ENCODE results near the gene FTO.
A peak's percentile ranks its signal among the peaks of the same experiment; 100 is the strongest.

Gene FTO

GRCh38 chr16:53712065-53712464 lies 8.1 kb downstream of the FTO start:
- no peak for DNase-seq

- no peak for DNase-seq
Measured at GRCh38 chr16:53713403-53714204, 9.6 kb downstream of the FTO start.

DNA sequence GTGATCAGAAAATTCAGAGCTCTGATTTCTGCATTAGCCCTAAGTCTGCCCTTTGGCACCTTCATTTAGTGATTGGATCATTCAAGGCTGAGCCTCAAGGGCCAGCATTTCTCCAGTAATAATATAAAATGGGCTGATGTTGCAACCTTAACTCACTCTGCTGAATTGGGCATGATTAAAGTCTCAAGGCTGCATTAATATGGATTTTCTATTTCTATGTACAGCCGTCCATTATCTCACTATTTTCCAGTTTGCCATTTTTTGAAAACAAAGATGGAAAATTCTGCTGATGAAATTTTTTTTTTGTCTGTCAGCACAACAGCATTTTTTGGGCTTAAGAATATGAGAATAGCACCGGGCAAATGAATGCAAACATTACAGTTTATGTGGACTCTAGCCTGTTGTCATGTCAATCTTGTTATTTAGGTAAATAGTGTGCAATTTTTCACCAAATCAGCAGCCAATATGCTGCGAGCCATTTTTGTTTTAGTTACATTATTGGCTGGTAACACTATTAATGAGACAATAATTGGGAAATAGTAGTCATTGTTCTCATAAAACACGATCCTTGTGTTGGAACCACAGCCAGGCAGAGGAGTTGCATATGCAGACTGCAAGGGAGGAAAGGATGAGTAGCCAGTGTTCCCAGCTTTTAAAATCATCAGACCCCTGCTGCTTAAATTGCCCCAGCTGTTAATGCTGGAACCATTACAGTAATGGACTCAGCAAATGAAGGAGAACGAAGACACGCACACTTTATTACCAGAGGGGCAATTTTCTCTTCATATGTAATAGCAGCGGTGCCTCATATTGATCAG lies 10.5 kb downstream of the FTO start:
- no peak for DNase-seq

GRCh38 chr16:53715023-53715384 lies 11.0 kb downstream of the FTO start:
- DNase-seq, result no peak

GRCh38 chr16:53717577-53717976 lies 13.6 kb downstream of the FTO start:
- DNase-seq, result no peak

DNA sequence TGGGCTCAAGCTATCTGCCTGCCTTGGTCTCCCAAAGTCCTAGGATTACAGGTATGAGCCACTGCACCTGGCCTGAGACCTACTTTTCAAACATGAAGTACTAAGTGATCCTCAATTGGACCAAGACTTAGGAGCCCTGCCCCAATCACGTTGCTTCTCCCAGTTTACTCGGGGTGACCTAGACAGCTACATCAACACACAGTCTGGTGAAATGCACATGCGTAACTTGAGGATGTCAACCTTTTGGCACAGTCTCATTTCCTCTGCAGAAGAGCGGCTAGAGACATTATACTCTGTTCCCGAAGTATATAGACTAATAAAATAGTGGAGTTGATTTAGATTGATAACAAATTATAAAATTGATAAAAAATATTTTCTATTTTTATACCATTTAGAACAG lies 17.1 kb downstream of the FTO start:
- DNase-seq, result no peak

- DNase-seq, result no peak
Measured at GRCh38 chr16:53726625-53727024, 22.7 kb downstream of the FTO start.

DNA sequence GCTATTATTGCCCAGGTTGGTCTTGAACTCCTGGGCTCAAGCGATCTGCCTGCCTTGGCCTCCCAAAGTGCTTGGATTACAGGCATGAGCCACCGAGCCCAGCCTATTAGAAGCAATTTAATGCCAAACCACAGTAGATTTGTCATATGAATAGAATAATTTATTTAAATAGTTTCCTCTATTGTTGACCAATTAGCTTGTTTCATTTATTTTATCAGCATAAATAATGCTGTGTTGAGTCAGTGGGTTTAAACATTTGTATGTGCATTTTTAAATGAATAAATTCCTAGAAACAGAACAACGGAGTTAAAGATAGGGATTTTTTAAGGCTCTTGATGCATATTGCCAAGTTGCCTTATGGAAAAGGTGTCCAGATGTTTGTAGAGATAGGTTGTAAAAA lies 26.7 kb downstream of the FTO start:
- no peak for DNase-seq

DNA sequence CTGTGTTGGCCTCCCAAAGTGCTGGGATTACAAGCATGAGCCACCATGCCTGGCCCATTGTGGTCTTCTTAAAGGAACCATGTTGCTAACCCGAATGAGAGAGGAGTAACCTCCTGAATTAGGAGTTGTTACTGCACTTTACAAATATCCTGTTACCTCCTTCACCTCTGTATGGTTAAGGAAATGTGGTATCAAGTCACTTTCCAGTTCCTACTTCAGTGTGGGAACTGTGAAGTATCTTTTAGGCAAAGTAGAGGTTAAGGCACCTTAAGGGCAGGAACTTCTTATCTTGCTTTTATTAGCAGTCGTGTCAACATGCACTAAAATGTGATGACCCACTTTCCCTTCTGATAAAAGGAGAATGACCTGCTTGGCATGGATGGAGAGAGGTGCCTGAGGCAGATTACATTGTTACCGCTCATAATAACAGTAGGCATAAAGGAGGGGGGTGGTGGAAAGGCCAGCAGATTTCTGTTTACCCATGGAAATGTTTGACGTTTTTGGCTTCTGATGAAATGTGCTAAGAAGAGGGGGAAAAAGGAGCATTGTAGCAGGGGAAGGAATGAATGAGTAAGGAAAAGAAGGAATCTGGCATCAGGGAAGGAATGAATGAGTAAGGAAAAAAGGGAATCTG lies 28.5 kb downstream of the FTO start:
- no peak for DNase-seq

- DNase-seq, result no peak
Measured at GRCh38 chr16:53734908-53735307, 31.0 kb downstream of the FTO start.

- no peak for DNase-seq
Measured at GRCh38 chr16:53736297-53736696, 32.3 kb downstream of the FTO start.

DNA sequence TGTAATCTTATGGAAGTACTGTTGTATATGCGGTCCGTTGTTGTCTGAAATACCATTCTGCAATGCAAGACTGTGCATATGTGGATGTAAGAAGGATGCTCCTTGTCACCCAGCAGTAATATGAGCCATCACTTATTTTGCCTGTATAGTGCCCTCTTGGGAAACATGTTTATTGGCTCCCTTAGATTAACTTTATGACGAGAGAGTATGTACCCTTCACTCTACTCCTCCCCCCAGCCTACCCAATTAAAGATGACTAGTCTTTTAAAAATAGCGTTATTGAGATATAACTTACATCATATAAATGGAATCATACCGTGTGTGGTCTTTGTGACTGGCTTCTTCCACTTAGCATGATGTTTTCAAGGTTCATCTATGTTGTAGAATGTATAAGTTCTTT lies 33.6 kb downstream of the FTO start:
- no peak for DNase-seq

- DNase-seq, result no peak
Measured at GRCh38 chr16:53740476-53740875, 36.5 kb downstream of the FTO start.

DNA sequence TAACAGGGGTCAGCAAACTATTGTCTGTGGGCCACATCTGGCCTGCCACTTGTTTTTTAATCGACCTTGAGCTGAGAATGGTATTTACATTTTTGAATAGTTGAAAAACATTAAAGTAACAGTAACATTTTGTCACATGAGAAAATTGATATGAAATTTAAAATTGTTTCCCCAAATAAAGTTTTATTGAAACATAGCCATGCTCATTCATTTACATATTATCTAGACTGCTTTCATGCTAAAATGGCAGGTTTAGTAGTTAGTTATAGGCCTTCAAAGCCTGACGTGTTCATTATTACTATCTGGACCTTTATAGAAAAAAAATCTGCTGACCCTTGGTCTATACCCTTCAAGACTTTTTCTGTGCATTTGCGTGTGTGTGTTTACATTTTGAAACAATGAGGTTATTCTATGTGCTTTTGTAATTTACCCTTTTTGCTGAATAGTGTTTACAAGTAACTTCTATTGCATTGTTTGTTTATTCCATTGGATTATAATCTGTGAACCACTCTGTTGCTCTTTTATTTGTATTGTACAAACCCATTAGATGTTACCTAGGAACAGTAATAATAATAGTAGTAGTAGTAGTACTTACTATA lies 37.1 kb downstream of the FTO start:
- no peak for DNase-seq

DNA sequence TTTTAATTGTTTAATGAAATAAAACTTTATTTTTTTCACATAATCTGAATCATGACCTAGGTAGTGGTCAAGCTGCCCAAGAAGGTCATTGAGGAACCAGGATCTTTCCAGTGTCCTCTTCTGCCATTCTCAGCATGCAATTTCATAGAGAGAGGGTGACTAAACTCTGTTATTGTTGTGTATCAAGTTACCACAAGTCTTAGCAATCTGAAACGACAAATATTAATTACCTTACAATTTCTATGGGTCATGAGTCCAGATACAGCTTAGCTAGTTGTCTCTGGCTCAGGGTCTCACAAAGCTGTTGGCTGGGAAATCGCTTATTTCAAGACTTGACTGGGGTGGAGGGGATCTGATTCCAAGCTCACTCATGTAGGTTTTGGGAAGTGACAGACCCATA lies 37.6 kb downstream of the FTO start:
- no peak for DNase-seq

DNA sequence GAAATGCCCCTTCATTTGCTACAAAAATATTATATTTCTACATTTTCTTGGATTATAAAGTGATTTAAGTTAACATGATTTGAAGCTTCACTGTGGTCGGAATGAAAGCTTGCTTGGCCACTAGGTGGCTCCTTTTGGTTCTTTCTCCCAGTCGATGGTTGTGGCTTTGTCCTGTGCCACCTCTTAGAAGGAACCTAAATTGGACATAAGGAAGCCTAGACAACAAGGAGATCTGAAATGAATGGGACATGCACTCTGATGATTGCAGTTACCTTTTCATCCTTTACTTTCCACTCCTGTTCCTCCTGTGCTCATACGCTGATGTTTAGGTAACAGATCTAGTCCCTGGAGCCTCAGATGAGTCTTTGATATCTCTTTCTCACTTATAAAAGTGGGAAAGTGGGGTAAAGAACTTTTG lies 39.2 kb downstream of the FTO start:
- DNase-seq, result peak; percentile 20

GRCh38 chr16:53744449-53744848 lies 40.5 kb downstream of the FTO start:
- DNase-seq, result peak; percentile 30

GRCh38 chr16:53745086-53745485 lies 41.1 kb downstream of the FTO start:
- DNase-seq, result no peak

DNA sequence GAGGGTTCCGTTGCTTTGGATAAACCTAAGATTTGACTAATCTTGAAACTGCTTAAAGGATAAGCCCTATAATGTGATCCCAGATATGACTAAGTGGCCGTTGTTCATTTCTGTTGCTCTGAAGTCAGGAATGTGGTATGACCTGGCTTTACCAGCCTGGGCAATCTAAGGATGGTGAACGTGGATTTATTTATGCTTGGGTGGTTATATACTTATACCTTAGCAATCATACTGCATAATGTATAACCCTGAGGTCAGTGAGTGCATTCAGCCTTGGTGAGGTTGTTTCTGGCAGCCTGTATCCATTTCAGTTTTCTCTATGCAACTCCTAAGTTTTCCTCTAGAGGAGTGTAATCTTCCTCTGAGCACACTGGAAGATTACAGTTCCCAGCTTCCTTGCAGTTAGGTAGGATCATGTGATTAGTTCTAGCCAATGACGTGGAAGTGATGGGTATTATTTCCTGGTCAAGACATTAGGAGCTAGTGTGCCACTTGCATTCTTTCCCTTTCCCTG lies 41.9 kb downstream of the FTO start:
- DNase-seq, result no peak

DNA sequence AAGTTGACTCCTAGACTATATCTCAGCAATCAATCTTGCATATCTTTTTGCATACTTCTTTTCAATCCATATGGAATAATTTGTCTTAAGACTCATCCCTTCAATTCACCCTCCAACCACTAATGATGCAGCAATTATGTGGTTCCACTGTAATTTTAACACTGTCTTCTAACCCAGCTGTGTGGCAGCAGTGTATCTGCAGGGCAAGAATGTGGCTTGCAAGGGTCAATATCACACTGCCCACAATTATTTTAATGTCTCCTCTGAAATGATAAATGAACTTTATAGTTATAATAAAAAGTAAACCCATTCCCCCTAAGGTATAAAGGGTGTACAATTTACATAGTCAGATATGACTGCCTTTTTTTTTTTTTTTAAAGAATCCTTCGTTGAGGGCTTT lies 48.6 kb downstream of the FTO start:
- no peak for DNase-seq

GRCh38 chr16:53753431-53753830 lies 49.5 kb downstream of the FTO start:
- no peak for DNase-seq

DNA sequence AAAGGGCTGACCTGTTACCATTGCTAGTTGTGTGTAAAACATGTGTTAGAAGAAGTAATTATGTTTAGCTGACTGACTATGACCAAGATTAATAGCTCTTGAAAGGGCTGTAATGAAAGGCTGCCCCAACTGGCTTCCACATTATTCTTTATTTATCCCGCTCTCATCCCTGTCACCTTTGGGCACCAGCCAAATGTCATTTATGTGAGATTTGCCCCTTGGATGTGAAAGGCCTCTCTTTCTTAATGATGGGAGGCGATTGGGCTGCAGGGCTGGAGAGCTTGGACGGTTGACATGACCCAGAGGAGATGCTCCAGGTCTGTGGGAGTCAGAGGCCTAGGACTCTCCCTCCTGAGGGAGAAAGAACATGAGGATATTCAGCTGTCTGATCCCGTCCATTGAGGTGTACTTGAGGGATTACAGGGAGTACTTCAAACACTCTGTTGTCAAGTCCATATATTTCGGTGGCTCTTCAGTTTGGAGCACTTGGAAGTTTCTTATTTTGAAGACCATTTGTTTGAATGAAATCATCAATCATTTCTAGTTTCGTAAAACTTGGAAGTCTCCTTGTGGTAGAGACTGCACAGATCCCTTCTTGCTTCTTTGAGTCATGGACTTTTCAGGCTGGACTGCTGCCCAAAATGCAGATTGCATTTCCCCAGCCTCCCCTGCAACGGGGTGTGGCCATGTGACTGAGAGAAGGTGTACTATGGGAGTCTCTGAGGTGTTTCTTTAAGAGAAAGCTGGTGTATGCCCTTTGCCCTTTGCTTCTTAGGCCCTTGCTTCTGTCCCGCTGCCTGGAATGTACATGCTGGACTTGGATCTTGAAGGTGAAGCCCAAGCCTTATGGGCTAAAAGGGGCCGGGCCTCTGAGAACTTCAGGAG lies 51.3 kb downstream of the FTO start:
- DNase-seq, result no peak
